Activated effector memory CD4-positive, alpha-beta T cell treated with Interleukin-2 at 50 U/mL for 16 hours (primary cell): Measurements from ENCODE around the gene FLYWCH1.

Source experiments
- DNase-seq: peaks from one replicate; pipeline ENCODE4 v3.0.0-alpha.2; 2020

FLYWCH1 gene

DNA sequence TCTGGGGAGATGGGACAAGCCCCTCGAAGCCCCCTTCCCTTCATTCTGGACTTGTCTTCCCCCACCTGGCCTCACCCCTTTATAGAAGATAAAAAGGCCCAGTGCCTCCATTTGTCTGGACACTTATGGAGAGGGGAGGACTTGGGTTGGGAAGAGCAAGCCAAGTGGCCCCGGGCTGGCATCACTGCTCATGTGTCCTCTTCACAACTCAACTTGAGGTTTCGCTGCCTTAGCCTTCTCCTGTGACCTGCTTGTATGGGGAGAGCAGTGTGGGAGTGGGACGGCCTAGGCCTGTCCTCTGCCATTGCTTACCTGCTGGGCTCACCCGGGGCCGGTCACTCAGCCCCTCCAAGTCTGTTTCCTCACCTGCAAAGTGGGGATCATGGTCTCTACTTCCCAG lies 58.8 kb downstream of the FLYWCH1 start:
- DNase-seq: no peak

DNA sequence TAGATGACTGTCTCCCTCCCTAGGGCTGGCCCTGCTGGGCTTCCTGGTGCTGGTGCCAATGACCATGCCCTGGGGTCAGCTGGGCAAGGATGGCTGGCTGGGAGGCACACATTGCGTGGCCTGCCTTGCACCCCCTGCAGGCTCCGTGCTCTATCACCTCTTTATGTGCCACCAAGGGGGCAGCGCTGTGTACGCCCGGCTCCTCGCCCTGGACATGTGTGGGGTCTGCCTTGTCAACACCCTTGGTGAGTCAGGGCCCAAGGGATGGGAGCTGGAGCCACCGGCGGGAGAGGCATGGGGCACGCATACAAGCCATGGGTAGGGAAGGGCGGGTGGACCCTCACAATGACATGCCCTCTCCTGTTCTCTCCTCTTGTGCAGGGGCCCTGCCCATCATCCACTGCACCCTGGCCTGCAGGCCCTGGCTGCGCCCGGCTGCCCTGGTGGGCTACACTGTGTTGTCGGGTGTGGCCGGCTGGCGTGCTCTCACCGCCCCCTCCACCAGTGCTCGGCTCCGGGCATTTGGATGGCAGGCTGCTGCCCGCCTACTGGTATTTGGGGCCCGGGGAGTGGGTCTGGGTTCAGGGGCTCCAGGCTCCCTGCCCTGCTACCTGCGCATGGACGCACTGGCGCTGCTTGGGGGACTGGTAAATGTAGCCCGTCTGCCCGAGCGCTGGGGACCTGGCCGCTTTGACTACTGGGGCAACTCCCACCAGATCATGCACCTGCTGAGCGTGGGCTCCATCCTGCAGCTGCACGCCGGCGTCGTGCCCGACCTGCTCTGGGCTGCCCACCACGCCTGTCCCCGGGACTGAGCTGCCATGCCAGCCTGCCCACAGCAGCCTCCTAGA lies 59.6 kb downstream of the FLYWCH1 start:
- no peak for DNase-seq

DNA sequence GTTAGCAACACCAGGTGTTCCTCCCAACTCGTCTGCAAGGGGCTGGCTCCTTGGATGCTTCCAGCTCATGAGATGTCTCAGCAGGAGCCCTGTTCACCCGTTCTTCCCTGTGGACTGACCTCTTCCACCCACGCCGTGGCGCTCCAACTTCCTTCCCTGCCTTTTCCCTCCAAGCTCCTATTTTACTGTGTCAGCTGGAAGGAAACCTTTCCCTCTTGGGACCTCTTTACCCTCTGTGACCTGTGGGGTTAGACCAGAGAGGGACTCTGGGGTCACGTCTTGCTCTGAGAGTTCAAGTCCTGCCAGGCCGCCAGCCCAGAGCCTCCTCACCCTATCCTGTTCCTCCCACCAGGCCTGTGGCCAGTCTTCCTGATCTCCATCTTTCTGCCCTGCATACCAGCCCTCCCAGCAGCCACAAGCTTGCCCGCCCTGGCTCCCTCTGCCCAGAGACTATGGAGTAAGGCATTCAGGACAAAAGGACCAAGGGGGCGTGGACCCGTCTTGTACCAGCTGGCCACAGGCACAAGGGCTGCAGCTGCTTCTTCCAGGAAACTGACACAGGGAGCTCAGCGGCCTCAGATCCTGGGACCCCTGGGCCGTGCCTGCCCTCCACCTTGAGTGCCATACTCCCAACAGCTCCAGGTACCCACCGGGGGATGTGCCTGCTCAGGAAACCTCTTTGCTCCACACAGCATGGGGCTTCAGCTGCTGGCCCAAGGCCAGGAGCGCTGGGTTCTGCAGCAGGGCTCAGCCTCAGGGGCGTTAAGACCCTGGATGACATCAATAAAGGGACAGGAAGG lies 60.5 kb downstream of the FLYWCH1 start:
- DNase-seq: no peak

DNA sequence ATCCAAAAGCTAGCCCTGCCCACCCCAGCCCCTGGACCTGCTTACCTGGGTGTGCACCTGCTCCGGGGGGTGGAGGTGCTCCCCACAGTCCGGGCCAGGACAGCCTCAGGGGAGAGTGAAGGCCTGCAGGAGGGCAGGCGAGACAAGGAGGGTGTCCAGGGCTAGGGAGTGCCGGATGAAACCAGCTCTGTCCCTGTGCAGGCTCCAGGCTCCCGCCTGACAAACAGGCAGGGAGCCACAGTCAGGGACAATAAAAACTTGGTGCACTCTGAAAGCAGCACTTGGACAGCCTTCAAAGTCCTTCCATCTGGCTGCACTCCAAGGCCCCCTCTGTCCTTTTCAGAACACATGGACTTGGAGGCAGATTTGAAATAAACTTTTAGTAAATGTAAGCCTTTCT lies 61.4 kb downstream of the FLYWCH1 start:
- no peak for DNase-seq

DNA sequence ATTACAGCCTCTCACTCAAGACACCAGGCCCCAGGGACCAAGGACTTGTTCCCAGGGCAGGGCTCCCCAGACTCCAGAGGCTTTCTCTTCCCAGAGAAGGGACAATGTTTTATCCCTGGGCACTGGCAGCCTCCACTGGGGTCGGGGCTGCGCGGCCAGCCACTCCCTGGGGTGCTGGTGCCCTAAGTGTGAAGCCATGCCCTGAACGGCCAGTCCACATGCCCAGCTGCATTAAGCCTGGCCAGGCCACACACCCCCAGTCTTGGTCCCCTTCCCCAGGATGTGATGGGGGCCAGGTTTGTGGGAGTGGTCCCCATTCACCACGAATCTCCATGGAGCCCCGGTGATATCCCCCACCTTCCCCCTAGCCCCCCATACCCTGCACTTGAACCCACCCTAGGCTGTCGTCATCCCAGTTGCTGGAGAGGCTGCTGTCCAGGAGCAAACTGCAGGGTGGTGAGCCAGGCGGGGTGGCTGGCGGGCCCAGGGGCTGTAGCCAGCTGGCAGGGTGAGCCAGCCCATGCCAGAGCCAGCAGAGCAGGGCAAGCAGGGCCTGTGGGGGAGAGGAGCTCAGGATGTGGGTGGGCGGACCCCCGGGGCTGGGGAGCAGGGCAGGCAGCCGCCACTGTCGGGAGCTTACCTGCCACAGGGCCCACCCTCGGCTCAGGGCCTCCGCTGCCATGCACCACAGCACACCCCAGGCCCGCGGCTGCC lies 62.0 kb downstream of the FLYWCH1 start:
- DNase-seq: no peak

DNA sequence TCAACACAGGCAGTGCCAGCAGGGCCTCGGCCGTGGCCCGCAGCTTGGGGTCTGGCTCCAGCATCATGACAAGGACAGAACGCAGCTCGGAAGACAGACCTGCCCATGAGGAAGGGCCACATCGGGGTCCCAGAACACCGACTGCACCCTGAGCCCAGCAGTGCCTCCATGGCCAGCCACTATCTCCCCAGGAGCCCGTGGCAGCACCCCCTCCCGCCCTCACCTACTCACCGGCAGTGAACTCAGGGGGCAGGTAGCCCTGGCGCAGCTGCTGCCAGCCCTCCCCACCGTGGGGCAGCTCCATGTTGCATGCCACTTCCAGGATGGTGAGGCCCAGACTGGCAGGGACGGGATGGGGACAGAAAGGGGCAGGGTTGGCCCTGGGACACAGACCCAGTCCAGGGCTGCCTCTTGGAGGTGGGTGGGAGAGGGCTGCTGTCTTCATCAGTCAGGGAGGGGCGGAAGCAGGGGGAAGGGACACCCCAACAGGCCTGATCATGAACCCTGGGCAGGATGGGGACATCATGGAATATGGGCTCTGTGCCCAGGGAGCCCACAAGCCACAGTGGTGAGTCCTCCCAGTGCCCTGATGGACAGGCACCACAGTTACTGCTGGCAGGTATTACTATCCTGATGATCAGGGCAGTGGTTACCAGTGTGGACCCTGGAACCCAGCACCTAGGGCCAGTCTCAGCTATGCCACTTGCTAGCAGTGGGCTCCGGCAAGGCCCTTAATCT lies 62.8 kb downstream of the FLYWCH1 start:
- DNase-seq: no peak

DNA sequence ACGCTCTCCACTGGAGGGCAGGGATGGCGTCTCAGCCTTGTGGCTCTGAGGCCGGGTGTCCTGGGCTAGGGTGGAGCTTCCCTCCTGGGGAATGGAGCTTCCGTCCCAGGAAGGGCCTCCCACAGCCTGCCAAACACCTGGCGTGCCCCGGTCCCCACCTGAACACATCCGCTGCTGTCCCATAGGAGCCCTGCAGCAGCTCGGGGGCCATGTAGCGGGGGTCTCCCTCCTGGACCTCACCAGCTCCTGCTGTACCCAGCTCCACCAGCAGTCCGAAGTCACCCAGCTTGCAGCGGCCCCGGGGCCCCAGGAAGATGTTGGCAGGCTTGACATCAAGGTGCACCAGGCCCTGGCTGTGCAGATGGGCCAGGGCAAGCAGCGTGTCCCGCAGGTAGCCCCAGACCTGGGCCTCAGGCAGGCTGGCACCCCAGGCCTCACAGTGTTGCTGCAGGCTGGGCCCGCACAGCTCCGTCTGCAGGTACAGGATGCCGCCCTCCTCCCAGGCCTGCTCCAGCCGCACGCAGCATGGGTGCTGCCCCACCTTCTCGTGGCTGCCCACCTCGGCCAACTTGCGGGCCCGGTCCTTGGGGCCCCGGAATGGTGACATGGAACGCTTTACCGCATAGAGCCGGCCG lies 63.5 kb downstream of the FLYWCH1 start:
- DNase-seq: no peak

DNA sequence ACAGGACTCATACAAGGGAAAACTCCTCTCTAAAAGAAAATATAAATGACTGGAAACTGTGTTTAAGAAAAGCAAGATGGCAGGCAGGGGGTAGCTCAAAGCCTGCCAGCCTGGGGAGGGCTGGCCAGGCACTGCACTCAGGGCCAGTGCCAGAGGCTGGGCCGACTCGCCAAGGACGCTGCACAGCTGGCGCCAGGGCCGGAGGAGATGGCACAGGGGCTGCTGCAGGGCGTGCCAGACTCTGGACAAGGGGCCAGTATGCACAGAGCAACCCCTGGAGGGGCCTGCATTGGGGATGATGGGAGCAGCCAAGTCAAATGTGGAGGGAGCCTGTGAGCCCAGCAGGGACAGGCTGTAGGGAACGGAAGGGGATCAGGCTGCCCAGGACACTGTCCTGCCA lies 64.5 kb downstream of the FLYWCH1 start:
- no peak for DNase-seq

DNA sequence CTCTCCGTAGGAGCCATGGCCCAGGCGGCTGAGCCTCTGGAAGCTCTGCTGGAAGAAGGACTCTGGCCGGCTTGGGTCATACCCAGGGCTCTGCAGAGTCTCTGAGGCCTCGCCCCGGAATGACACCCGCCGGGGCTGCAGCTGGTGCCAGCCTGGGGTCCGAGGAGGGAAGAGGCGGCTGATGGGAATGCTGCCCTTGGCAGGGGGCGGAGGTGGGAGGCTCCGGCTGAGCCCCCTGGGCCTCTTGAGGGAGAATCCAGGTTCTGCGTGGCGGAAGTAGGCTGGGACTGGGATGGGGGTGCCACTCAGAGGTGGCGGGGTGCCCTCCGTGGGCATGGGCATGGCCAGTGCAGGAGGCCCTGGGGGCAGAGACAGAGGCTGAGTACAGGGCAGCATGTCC lies 64.9 kb downstream of the FLYWCH1 start:
- DNase-seq: no peak

DNA sequence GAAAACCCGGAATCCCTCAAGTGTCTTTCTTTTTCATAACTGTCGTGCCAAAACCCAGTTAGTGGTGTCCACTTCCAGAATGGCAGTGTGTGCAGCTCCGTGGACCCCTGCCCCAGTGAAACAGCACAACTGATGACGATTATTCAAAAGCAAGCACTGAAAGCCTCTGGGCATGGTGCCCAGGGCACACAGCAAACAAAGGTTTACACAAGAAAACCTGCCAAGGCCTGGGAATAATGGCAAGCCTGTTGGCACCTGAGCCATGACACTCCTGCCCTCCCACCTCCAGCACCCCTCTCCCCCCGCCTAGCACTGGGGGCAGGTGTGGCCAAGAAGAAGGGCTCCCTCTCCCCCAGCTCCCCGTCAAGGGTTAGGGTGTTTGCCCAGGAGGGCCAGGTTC lies 65.7 kb downstream of the FLYWCH1 start:
- no peak for DNase-seq

DNA sequence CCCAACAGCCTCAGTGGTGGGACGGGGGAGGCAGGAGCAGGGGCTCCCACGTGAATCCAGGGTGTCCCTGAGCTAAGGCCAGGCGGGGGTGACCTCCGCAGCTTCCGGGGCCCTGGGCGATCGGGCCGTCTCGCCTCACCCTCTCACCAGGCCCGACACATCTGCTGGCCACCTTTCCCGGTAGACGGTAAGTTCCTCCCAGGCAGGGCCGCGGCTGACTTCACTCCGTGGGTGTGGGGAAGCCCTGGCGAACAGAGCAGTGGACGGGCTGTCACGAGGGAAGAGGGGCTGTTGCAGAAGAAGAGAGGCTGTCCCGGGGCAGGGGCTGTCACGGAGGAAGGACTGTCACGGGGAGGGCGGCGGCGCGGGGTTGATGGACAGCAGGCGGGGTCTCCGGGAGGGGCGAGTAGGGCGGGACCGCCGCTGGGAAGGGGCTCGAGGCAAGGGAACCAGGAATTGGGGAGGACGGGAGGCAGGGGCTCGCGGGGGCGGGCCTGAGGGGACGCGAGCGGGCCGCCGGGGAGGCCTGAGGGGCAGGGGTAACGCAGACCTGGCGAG lies 68.0 kb downstream of the FLYWCH1 start:
- no peak for DNase-seq

DNA sequence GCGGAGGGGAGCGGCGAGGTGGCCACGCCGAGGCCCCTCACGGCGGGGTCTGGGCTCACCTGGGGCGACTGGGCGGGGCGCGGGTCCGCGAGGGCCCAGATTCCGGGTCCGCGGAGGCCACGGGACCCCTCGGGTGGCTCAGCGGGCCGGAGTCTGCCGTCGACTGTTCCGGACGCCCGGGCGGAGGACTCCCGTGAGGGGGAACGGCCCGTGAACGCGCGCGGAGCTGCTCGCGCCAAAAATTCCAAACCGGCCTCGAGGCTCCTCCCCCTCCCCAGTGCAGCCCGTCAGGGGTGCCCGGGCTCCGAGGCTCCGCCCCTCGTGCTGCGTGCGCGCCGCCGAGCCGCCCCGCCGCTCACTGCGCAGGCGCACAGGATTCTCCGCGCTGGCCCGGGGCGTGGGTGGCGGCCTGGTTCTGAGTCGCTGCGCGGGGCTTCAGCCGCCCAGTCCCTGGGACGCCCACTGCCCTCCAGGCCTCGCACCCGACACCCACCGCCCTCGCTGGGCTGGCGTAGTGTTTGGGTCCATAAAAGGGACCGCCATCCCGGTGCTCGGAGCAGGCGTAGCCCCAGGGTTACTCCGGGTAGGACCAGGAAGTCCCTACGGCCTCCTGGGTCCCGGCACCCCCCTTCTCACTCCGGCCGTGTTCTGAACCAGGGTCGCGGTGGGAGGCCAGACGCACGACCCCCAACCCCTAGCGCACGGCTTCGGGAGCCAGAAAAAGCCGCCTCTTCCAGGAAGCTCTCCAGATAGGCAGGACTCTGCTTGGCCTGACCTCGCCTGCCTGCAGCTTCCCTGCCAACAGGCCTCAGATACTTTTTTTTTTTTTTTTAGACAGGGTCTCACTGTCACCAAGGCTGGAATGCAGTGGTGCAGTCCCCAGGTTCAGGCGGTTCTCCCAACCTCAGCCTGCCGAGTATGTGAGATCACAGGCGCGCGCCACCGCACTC lies 68.8 kb downstream of the FLYWCH1 start, which contains the start of gene PKMYT1:
TSS of gene PKMYT1 (minus strand) at position 220 of the 950 bp plus-strand sequence. CDS start 789 bp downstream, outside the sequence.
- DNase-seq: peak; percentile 93

DNA sequence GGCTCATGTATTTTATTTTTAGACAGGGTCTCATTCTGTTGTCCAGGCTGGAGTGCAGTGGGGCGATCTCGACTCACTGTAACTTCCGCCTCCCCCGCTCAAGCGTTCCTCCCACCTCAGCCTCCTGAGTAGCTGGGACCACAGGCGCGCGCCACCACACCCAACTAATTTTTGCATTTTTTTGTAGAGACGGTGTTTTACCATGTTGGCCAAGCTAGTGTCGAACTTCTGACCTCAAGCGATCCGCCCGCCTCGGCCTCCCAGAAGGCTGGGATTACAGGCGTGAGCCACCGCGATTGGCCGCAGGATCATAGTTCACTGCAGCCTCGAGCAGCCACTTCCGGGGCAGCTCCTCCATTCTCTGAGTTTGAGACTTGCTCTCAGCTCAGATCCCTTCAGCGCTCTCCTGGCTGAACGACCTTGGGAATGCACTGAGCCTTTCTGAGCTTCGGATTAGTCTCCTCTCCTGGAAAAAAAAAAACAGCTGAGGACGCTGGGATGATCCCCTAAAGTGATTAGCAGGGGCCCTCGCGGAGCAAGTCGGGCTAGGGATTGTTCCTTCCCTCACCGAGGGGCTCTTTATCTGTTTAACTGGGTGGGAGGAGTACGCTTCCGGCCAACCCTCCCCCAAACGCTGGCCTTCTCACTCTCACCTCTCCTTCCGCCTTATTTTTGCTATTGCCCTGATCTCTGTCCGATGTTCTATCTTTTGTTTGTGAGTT lies 69.6 kb downstream of the FLYWCH1 start:
- DNase-seq: no peak

DNA sequence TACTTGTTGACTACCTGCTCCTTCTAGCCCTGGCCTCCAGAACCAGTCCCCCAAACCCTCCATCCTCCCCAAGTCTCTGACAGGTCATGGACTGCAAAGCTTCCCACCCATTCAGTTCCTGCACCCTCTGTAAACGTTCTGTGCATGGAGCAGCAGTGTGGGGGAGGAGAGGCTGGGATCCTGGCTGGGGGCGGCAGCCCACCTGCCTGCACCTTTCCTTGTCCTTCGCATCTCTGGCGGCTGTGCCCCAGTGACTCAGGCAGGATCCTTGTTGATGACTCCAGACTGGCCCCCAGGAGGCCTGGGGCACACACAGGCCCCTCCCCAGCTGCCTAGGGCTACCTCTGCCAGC lies 70.1 kb downstream of the FLYWCH1 start:
- DNase-seq: no peak

DNA sequence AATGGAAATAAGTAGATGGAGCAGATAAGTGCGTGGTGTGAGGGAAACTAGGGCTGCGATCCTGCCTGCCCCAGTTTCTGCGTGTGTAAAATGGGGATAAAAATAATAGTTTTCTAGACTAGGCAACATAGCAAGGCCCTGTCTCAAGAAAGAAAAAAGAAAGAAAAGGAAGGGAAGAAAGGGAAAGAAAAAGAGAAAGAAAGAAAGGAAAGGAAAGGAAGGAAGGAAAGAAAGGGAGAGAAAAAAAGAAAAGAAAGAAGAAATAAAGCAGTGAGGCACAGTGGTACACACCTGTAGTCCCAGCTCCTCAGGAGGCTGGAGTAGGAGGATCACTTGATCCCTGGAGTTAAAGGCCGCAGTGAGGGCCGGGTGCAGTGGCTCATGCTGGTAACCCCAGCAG lies 70.7 kb downstream of the FLYWCH1 start:
- DNase-seq: no peak

DNA sequence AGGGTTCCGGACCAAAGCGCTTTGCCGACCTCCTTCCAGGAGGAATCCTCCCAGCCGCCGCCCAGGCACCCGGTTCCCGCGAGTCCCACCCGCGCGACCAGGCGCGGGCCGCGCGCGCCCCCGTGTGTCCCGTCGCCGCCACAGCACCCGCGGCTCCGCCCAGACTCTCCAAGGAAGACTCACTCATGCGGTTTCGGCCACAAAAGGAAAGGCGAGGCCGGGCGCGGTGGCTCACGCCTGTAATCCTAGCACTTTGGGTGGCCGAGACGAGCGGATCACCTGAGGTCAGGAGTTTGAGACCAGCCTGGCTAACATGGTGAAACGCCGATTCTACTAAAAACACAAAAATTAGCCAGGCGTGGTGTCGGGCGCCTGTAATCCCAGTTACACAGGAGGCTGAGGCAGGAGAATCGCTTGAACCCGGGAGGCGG lies 72.0 kb downstream of the FLYWCH1 start:
- peak; percentile 57 for DNase-seq

DNA sequence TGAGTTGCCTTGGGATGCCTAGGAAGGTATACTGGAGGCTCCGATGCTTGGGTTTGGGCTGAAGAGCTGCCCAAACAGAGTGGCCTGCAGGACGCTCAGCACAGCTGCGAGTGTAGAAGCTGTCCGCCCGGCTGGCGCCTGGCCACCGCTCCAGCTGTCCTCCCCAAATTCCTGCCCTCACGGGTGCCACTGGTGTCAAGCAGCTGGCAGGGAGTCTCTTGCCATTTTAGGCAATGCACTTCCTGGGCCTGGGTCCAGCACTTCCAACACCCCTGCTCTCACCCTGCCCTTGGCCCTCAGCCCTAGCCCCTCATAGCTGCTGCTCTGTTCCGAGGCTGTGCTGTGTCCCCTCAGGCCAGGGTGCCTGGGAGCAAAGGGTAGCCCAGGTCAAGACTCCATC lies 73.7 kb downstream of the FLYWCH1 start:
- DNase-seq: no peak

DNA sequence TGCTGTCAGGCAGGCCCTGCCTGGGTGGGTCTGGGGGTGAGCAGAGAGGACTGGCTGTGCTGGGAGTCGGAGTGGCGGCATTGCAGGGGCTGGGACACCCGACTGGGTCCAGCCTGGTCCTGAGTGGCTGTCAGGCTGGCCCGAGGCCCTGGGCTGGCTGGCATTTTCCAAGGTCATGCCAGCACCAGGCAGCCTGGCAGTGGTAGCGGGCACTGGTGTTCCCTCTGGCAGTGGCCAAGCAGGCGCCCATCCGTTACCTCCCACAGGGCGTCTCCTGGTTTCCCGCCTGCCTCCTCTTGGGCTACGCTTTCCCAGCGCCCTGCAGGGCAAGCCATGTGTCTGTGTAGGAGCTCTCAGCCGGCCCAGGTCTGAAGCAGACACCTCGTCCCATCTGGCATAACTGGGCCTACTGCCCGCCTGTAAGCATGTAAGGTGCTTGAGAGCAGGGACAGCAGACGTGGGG lies 74.2 kb downstream of the FLYWCH1 start:
- no peak for DNase-seq

DNA sequence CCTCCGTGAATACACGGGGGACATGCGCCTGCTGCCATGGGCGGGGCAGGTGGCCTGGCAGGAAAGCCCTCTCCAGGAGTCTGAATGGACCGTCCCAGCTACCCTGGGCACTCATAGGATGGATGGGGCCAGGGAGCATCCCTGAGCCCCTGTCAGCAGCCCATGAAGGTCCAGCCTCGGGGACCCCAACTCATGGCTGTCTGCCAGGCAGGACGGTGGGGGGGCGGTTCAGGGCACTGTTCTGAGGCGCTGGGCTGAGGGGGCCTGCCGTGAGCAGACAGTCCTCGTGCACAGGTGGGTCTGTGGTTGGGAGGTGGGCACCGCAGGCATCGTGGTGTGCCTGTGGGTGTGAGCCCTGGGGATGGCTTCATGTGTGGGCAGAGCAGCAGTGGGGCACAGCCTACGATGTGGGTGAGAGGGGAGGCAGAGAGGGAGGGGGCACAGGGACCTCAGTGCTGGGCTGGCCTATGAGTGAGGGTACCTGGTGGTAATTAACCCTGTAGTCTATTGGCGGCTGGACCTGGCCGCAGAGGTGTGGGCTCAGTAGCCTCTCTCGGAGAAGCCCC lies 75.0 kb downstream of the FLYWCH1 start:
- no peak for DNase-seq

DNA sequence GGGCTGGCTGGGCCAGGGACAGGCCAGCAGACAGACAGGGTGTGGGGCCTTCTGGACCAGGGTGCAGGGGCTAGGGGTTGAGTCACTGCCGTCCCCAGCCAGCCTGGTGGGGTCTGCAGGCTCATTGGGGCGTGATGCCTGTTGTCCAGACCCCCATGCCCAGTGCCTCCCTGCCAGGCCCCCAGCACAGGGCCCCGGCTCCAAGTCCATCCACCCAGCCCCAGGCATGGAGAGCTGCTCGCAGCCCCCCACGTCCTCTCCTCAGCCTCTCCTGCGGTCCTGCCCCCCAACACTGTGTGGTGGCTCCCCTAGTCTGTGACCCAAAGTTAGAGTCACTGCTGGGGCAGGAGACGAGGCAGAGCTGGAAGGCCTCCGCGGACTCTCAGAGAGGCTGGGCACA lies 75.6 kb downstream of the FLYWCH1 start:
- DNase-seq: no peak
